ENCODE results near the gene SHCBP1. TPM values are rescaled to one million over a fixed set of nuclear protein-coding genes. Genes with fewer than 3 reads are reported as not detected.

The SHCBP1 gene
- total and polyA plus RNA-seq, 9 of the 15 experiments (the other 6 are each of a cell fraction or from before 2014, with no cell fraction given), result 6.2 to 29.6 (median 19.7) TPM

- peaks cover 4 to 8% of the 10 kb centered on the region in 2 experiments; a peak in 3 of 5 replicates for H3K4me1 ChIP-seq (replicated peaks in 1 of 2; ENCODE audit: control insufficient read depth in 2 of 2, insufficient read depth in 2 of 2, low read length in 2 of 2)
- H3K27ac ChIP-seq (ENCODE audit: extremely low read depth, low read depth, low read length), result no peak overlapping the region
- DNase-seq (ENCODE audit: extremely low read depth in 1 of 4, low spot score in 3 of 4), result no peak
- no peaks in the 10 kb centered on the region for H3K36me3 ChIP-seq (ENCODE audit: control insufficient read depth, insufficient read depth, low read length)
- H4K20me1 ChIP-seq (replicated peaks; ENCODE audit: control insufficient read depth, insufficient read depth, low read length), result no peaks in the 10 kb centered on the region
- TF ChIP-seq CTCF (IDR thresholded peaks at IDR 0.05 in 2 of 3, conservative IDR thresholded peaks at IDR 0.05 in 1 of 3; ENCODE audit: insufficient read depth in 2 of 3, low read depth in 1 of 3, low read length in 3 of 3) (peak; percentile 15 to 27 (median 19); a peak in 3 of 6 replicates), FOXJ2 (tag; IDR thresholded peaks at IDR 0.05) (no peak)
- no peak for FAIRE-seq
- in situ Hi-C loops (cut with MboI) (no loop called here), intact Hi-C loops (cut with micrococcal nuclease) (no loop called here)
- no peak overlapping the region for H3K9ac ChIP-seq (ENCODE audit: insufficient read depth in 1 of 2, low read depth in 2 of 2, low read length in 2 of 2)
- POLR2A ChIA-PET, result interaction anchor here (1.4 kb wide), 1 partner anchor 19 kb away, joined by 4 read pairs; no protein-coding TSS in a partner anchor
- BruUV-seq (replicated peaks), result no TSS peak
- CTCF ChIA-PET (ENCODE audit: low intra/inter-chr PET ratio), result interaction anchor here (0.6 kb wide), 1 partner anchor 492 kb away, joined by 4 read pairs; no protein-coding TSS in a partner anchor
- no peak overlapping the region; the same call in 1 of the 2 replicates for H3K4me2 ChIP-seq (ENCODE audit: insufficient read depth, low read length)
- peak; percentile 68 for ATAC-seq
- 43% methylated on average over 8 of the region's 8 CpGs for WGBS (ENCODE audit: insufficient coverage, low coverage, missing lambda C conversion rate)
- no peaks in the 10 kb centered on the region for H3K9me3 ChIP-seq (replicated peaks; ENCODE audit: control insufficient read depth, insufficient read depth, low read depth, low read length)
- H2AFZ ChIP-seq (ENCODE audit: low read depth, low read length), result no peak overlapping the region
- no peak overlapping the region for H3K4me3 ChIP-seq
- H3K79me2 ChIP-seq (ENCODE audit: control insufficient read depth, insufficient read depth, low read length), result no peaks in the 10 kb centered on the region
- peaks cover 0 to 5% of the 10 kb centered on the region in 2 experiments; a peak in 1 of 5 replicates for H3K27me3 ChIP-seq (ENCODE audit: control insufficient read depth in 2 of 2, insufficient read depth in 2 of 2, low read length in 2 of 2)
- no peaks in the 10 kb centered on the region for H3K9me1 ChIP-seq (ENCODE audit: control insufficient read depth, insufficient read depth, low read length)
Observed at GRCh38 chr16:46648656-46649055, 27.5 kb upstream of the SHCBP1 start.

Measured in K562 (cell line).